ENCODE data around the gene MAPKAP1. TPM values are rescaled to one million over a fixed set of nuclear protein-coding genes. Genes with fewer than 3 reads are reported as not detected.

The MAPKAP1 gene
- total RNA-seq, 1 experiment from 2014 or later, result 55.5 TPM

GRCh38 chr9:125682340-125682739 is 24.7 kb downstream of the MAPKAP1 start:
- TF ChIP-seq CTCF (IDR thresholded peaks at IDR 0.05; ENCODE audit: unreplicated experiment), result no peak
- no peaks in the 10 kb centered on the region for H3K9me3 Mint-ChIP-seq (ENCODE audit: low read depth, unreplicated experiment)
- CTCF ChIA-PET, result no interaction called here
- H3K4me3 Mint-ChIP-seq (ENCODE audit: low read depth, unreplicated experiment), result no peak overlapping the region
- peaks cover 9% of the 10 kb centered on the region for H3K4me1 Mint-ChIP-seq (ENCODE audit: low read depth, unreplicated experiment)
- no peaks in the 10 kb centered on the region for H3K36me3 Mint-ChIP-seq (ENCODE audit: insufficient read depth, unreplicated experiment)
- no peak for DNase-seq
- no TSS peak for BruUV-seq (replicated peaks)
- H3K27ac Mint-ChIP-seq (ENCODE audit: unreplicated experiment), result no peak overlapping the region
- intact Hi-C loops (cut with micrococcal nuclease; ENCODE audit: unreplicated experiment), result no loop called here
- H3K27me3 Mint-ChIP-seq (ENCODE audit: unreplicated experiment), result no peaks in the 10 kb centered on the region

- no peak for DNase-seq
- intact Hi-C loops (cut with micrococcal nuclease; ENCODE audit: unreplicated experiment), result no loop called here
- H3K4me3 Mint-ChIP-seq (ENCODE audit: low read depth, unreplicated experiment), result no peak overlapping the region
- H3K27ac Mint-ChIP-seq (ENCODE audit: unreplicated experiment), result no peak overlapping the region
- no peak for TF ChIP-seq CTCF (IDR thresholded peaks at IDR 0.05; ENCODE audit: unreplicated experiment)
- peaks cover 9% of the 10 kb centered on the region for H3K4me1 Mint-ChIP-seq (ENCODE audit: low read depth, unreplicated experiment)
- CTCF ChIA-PET, result no interaction called here
- no peaks in the 10 kb centered on the region for H3K27me3 Mint-ChIP-seq (ENCODE audit: unreplicated experiment)
- no TSS peak for BruUV-seq (replicated peaks)
- H3K36me3 Mint-ChIP-seq (ENCODE audit: insufficient read depth, unreplicated experiment), result no peaks in the 10 kb centered on the region
- no peaks in the 10 kb centered on the region for H3K9me3 Mint-ChIP-seq (ENCODE audit: low read depth, unreplicated experiment)
These were observed 25.4 kb downstream of the MAPKAP1 start for GRCh38 chr9:125681657-125682056.

GRCh38 chr9:125681086-125681622 is 25.9 kb downstream of the MAPKAP1 start:
- no peaks in the 10 kb centered on the region for H3K9me3 Mint-ChIP-seq (ENCODE audit: low read depth, unreplicated experiment)

GRCh38 chr9:125680445-125680844 is 26.6 kb downstream of the MAPKAP1 start:
- no peak overlapping the region for H3K27ac Mint-ChIP-seq (ENCODE audit: unreplicated experiment)
- TF ChIP-seq CTCF (IDR thresholded peaks at IDR 0.05; ENCODE audit: unreplicated experiment), result no peak

More at GRCh38 chr9:125681086-125681622, 25.9 kb downstream of the MAPKAP1 start:
- no peak overlapping the region for H3K4me3 Mint-ChIP-seq (ENCODE audit: low read depth, unreplicated experiment)
- intact Hi-C loops (cut with micrococcal nuclease; ENCODE audit: unreplicated experiment), result no loop called here
- no peak for DNase-seq
- H3K36me3 Mint-ChIP-seq (ENCODE audit: insufficient read depth, unreplicated experiment), result no peaks in the 10 kb centered on the region
- TF ChIP-seq CTCF (IDR thresholded peaks at IDR 0.05; ENCODE audit: unreplicated experiment), result no peak
- no TSS peak for BruUV-seq (replicated peaks)
- no peaks in the 10 kb centered on the region for H3K27me3 Mint-ChIP-seq (ENCODE audit: unreplicated experiment)
- no peak overlapping the region for H3K27ac Mint-ChIP-seq (ENCODE audit: unreplicated experiment)
- CTCF ChIA-PET, result no interaction called here
- H3K4me1 Mint-ChIP-seq (ENCODE audit: low read depth, unreplicated experiment), result peaks cover 9% of the 10 kb centered on the region

More at GRCh38 chr9:125680445-125680844, 26.6 kb downstream of the MAPKAP1 start:
- BruUV-seq (replicated peaks), result no TSS peak
- no peak overlapping the region for H3K4me3 Mint-ChIP-seq (ENCODE audit: low read depth, unreplicated experiment)
- peaks cover 15% of the 10 kb centered on the region for H3K4me1 Mint-ChIP-seq (ENCODE audit: low read depth, unreplicated experiment)
- CTCF ChIA-PET, result no interaction called here
- H3K9me3 Mint-ChIP-seq (ENCODE audit: low read depth, unreplicated experiment), result no peaks in the 10 kb centered on the region
- H3K36me3 Mint-ChIP-seq (ENCODE audit: insufficient read depth, unreplicated experiment), result no peaks in the 10 kb centered on the region
- H3K27me3 Mint-ChIP-seq (ENCODE audit: unreplicated experiment), result no peaks in the 10 kb centered on the region
- intact Hi-C loops (cut with micrococcal nuclease; ENCODE audit: unreplicated experiment), result no loop called here
- DNase-seq, result no peak

Measured in Calu3 (cell line).